H54 (cell line): ENCODE measurements around the gene HSP90AB1.
A peak's percentile ranks its signal among the peaks of the same experiment; 100 is the strongest.

Experiments
- DNase-seq: peaks from one replicate; pipeline ENCODE4 v3.0.0; 2011; ENCODE audit warnings: low spot score, mixed read lengths; ENCODE audit not compliant: insufficient read length
- FAIRE-seq: peaks from 3 replicates; lab custom pipeline; 2011; peaks lifted over from hg19 to GRCh38; lab: Jason Lieb, UNC
- POLR2A ChIP-seq: IDR thresholded peaks from 2 replicates; pipeline ENCODE4 v1.6.1; 2011; ENCODE audit warnings: low read depth, mild to moderate bottlenecking, low read length

Gene HSP90AB1

DNA sequence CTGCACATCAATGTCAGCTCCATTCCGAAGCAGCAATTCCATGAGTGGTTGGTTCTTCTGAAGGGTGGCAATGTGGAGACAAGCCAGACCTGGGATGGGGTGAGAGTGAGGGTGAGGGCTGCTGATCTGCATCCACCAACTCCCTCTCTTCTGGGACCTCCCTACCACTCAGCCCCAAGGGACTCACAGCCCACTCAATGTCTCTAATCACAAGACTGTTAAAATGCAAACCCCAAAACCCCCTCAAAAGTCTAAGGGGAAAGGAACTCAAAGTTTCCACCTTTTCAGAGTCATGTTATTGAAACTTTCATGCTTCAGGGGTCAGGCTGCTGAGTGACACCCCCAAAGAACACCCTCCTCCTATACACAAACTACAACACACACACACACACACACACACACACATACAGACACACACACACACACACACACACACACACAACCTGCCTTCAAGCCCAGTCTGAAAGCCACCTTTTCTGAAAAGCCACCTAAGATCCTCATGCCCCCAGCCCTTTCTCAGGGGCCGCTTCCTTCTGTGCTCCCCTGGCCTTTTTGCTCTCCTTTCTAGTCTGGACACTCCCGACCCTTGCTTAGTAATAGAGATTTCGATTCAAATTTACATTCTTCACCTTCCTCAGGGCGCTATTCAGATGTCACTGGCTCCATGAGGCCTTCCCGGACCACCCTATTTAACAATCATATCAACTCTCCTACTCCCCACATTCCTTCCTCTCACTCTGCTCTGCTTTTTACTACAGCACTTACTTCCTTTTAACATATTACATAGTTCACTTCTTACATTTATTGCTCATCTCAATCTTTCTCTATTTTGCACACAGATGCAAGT is 13.8 kb downstream of the HSP90AB1 start:
- no peak for TF ChIP-seq POLR2A
- no peak for FAIRE-seq

DNA sequence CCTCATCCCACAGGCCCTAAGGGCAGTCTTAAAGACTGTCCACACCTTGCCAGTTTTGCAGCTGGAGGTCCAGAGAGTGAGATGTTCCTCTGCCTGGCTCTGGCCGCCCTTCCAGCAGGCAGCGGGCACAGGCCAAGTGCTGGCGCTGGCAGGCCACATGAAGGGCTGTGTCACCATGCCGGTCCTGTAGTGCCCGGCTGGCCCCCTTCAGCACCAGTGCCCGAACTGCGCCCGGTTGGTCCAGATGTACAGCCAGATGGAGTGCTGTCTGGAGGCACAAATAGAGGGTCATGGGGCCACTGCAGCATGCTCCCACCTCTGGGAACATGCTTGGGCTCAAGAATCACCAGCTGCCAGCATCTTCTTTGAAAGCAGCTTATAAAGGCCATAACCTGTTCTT is 14.7 kb downstream of the HSP90AB1 start:
- no peak for DNase-seq
- TF ChIP-seq POLR2A: no peak
- no peak for FAIRE-seq

More for the DNA sequence above, 13.8 kb downstream of the HSP90AB1 start:
- DNase-seq: no peak

DNA sequence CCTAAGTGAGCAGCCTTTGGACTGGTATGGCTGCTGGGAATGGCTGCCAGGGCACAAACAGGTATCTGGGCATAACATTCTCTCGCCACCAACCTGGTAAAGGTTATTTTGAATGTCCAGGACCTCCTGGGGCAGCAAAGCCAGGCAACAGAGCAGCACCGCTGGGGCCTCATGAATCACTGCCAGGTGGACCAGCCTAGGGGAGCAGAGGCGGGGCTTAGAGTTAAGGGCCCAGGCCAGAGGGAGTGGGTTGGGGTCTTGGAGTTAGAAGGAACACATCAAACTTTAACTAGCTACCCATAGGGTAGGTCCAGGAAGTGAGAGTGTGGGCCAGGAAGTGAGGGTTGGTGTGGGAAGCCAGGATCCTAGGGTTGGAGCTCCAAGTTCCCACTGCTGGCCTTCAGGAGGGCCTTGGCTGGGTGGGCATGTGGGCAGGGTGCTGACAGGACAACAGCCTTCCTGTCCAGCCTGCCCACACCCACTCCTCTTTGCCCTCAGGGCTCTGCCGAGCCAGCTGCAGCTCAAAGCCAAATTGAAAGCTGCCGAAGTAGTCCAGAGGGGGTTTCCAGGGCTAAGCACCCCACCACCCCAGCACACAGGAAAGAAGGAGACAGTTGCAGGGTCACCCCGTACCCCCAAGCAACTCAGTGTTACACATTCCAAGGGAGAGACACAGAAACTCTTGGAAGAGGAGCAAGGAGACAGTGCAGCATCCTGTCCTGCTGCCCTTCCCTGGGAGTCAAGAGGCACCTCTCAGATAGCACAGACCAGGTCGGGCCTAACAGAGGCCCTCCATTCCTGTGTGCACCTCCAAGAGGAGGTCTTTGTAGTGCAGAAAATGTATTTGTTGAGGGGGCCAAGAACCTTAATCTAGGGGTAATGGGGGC is 15.8 kb downstream of the HSP90AB1 start:
- DNase-seq (no peak), FAIRE-seq (no peak)
- 0 out of 2 replicates have a peak, but pooled peaks have one; percentile 9 for TF ChIP-seq POLR2A

DNA sequence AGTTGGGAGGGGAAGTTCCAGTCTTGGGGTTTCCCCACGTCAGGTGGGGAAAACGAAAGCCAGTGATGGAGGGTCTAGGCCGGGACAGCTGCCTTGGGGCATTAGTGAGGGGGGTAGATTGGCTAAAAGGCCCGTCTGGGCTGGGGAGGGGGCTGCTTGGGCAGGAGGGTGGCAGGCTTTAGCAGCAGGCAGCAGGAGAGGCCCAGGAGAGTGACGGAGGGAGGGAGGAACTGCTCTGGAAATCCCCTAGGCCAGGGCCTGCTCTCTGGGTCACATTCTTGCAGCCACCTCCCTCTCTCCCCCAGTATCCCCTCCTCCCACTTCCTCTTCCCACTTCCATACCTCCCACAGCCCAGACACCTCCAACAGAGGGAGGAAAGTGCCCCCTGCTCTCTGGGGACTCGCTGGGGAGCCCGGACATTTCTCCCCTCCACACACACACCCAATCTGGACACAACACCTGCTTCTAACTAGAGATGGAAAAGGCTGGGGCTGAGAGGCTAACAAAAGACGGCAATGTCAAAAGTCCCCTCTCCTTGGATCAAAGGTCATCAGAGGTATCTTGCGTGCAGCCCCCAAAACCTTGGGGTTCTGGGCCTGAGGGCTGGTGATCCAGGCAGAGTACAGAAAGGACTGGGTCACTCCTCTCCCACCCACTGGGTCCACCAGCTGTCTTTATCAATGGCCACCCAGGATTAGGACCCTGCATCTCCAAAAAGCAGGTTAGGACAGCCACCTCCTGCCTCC is 16.6 kb downstream of the HSP90AB1 start:
- no peak for TF ChIP-seq POLR2A
- FAIRE-seq (no peak), DNase-seq (no peak)

DNA sequence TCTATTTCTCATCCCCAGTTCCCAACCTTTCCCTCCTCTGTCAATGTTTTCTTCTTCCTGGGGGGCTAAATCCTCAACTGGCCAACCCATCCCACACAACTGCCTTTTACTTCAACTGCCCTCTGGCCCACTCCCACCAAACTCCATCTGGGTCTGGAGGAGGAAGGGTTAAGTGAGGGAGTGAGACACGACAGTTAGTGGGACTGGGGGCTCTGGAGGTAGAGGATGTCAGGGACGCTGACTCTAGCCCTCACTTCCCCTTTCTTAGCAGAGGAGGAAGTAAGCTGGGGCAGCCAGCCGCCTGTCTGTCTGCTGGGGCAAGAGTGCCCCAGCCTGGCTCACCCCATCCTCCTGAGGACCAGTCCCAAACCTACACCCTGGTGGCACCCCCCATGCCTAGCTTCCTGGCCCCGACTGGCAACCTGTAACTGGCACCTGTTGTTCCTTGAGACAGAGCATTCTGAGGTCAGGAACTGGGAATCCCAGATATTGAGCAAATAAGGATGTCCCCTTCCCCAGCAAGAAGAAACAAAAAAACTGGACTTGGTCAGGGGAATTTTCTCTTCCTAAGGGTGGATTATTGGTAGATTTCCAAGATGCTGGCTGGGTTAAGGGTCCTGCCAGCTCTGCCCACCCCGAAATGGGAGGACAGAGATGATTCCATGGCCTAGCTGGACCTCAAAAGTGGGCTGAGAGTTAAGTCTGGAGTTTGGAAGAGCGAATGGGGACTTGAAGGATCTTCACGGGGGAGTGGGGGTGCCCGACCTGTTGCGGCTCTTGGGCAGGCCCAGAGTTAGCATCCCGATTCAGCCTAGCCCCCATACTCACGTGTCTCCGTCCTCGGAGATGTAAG is 17.5 kb downstream of the HSP90AB1 start:
- TF ChIP-seq POLR2A: no peak
- DNase-seq (no peak), FAIRE-seq (no peak)

DNA sequence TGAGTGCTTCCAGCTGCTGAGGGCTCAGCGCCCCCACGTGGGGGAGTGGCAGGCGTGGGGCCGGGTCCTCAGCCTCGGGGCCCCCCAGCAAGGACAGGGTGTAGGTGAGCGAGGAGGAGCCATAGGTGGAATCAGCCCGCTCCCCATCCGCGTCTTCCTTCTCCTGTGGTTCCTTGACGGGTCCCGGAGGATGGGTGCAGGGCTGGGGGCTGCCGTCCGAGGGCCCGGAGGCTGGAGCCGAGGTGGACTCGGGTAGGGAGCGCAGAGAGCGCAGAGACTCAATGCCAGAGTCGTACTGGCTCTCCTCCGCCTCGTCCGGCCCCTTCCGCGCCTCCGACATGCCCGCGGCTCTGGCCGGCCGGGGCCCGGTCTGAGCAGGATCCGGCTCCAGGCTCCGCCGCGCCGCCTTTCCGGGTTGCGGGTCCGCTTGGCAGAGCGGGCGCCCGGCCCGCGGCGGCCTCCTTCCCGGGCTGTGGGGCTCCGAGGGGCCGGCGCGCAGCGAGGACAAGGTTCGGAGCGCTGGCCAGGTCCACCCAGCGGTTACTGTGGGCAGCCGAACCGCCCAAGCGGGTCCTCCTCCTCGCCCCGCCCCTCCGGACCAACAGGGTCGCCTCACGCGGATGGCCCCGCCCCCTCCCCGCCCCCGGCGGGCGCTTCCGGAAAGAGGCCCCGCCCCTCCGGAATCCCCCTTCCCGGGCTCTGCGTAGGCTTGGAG is 18.3 kb downstream of the HSP90AB1 start, which contains the start of gene NFKBIE:
NFKBIE (minus strand) TSS at position 545 of the 715 bp plus-strand sequence; CDS start at position 340, 205 bp downstream.
- TF ChIP-seq POLR2A: peak; percentile 98
- FAIRE-seq (no peak), DNase-seq (peak; percentile 100)

DNA sequence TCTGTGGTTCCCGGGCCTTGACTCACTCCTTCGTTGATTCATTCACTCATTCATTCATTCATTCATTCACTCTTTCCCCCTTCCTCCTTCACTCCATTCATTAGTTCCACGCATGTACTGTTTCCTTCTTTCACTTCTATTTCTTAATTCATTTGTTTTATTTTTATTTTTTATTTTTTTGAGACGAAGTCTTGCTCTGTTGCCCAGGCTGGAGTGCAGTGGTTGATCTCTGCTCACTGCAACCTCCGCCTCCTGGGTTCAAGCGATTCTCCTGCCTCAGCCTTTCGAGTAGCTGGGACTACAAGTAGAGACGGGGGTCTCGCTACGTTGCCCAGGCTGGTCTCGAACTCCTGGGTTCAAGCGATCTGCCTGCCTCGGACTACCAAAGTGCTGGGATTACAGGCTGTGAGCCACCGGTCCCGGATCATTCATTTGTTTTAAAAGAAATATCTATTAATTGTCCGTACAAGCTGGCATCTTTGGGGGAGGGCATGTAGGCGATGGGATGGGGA is 18.9 kb downstream of the HSP90AB1 start:
- no peak for TF ChIP-seq POLR2A
- FAIRE-seq: no peak
- DNase-seq: no peak

DNA sequence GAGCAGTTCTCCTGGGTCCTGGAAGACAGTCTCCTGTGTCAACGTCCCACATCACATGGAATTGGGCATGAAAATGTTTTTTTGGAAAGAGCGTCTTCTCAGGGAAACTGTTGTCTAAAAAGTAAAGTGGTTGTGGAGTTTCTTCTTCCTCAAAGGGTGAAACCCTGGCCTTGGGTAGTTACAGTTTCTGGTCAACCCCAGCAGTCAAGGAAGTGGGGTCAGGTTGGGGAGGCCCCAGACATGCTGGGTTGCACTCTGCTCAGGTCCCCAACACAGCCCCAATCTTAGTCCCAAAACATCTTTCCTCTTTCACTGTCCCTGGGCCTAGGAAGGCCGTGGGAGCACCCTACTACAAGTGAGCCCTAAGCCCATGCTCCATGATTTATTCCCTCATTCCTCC is 19.4 kb downstream of the HSP90AB1 start:
- FAIRE-seq (no peak), DNase-seq (no peak)
- TF ChIP-seq POLR2A: no peak

DNA sequence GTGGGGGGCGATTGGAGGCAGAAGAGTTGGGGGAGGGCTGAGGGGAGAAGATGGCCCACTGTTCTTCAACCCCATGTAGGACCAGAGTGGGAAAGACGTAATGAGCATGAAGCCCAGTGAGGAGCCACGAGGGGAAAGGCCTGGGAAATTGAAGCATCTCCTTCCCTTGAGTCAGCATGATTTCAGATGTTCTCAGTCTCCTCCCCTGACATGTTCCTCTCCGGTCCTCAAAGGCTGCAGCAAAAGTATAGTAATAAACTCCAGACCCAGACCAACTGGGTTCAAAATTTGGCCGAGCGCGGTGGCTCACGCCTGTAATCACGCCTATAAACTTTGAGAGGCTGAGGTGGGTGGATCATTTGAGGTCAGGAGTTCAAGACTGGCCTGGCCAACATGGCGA is 20.4 kb downstream of the HSP90AB1 start:
- FAIRE-seq (no peak), DNase-seq (no peak)
- TF ChIP-seq POLR2A: no peak

DNA sequence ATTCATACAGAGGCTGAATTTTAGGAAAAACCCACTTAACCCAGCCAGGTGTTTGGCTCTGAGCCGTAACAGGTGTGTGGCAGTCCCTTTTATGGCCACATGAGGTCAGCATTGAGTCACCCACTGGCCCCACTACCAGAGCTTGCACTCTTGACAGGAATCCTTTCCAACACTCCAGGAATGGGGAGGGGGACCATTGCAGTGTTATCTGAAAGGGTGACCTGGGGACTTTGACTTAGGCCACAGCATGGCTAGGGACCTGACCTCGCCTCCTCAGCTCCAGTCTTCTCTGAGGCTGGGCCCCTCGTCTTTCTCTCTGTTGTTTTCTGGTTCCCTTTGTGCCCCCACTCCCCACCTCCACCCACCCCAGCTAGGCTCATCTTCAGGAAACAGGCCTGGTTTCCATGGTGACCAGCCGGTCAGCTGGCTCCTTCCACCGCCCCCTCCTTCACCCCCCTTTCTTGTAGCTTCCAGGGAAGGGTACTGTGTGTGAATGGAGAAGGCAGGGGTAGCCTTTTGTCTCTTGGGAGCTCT is 21.3 kb downstream of the HSP90AB1 start:
- DNase-seq: no peak
- no peak for FAIRE-seq

DNA sequence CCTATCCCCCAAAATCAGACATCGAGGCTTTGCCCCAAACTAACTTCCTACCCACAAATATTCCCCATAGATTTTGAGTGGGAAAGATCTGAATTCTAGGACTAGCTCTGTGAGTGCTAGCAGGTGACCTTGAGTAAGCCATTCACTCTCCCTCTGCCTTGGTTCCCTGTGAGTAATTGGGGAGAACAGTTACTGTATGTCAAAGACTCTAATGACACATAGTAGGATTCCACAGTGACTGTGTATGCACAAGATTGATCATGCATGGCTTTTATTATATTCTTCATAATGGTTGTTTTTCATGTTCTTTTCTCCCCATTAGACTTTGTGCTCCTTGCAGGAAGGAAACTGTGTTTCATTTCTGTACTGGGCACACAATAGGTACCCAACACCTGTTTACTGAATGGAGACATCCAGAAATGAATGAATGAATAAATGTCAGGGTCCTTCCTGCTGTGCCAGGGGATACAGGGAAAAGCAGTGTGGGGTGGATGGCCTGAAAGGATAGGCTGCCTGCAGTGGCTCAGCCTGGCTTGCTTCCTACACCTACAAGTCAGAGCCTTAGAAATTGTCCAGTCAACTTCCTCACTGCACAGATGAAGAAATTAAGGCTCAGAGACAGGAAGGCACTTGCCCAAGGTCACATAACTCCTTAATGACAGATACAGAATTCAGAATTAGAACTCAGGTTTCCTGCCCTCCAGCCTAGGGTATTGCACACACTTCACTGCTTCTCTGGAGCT is 22.4 kb downstream of the HSP90AB1 start:
- no peak for TF ChIP-seq POLR2A
- FAIRE-seq: no peak
- no peak for DNase-seq

More for the DNA sequence above, 21.3 kb downstream of the HSP90AB1 start:
- TF ChIP-seq POLR2A: no peak
